Smooth muscle cell (in vitro differentiated cells): ENCODE data around the gene ROMO1. TPM values are rescaled to one million over a fixed set of nuclear protein-coding genes. Genes with fewer than 3 reads are reported as not detected.
"Not testable (repeated sequence)": the region's sequence is repeated elsewhere in the genome, so short reads cannot be mapped to it uniquely, and the experiment has no call there.

Source experiments
- DNase-seq: peaks from one replicate; lab custom pipeline; 2025; ENCODE audit not compliant: unreplicated experiment; lab: John Stamatoyannopoulos, UW
- H2AFZ ChIP-seq: fragments of 200-600 bp; sonication (generic); 2 replicates; pipeline ENCODE4 v1.6.0; 2016; ENCODE audit warnings: antibody characterized with exemption, low read depth, mild to moderate bottlenecking
- H3F3A ChIP-seq: fragments of 200-600 bp; sonication (generic); 2 replicates; pipeline ENCODE4 v1.6.0; 2017; ENCODE audit warnings: antibody characterized with exemption, low read depth
- H3K27ac ChIP-seq: fragments of 200-600 bp; sonication (generic); 2 replicates; pipeline ENCODE4 v1.5.1; 2016; ENCODE audit warnings: low read depth, mild to moderate bottlenecking
- H3K27me3 ChIP-seq: fragments of 200-600 bp; sonication (generic); 2 replicates; pipeline ENCODE4 v1.6.1; 2016; ENCODE audit warnings: low read depth, mild to moderate bottlenecking
- H3K36me3 ChIP-seq: fragments of 200-600 bp; sonication (generic); 2 replicates; pipeline ENCODE4 v1.5.1; 2016; ENCODE audit warnings: low read depth
- H3K4me1 ChIP-seq: fragments of 200-600 bp; sonication (generic); 2 replicates; pipeline ENCODE4 v1.5.1; 2016; ENCODE audit warnings: low read depth
- H3K4me2 ChIP-seq: fragments of 200-600 bp; sonication (generic); 2 replicates; pipeline ENCODE4 v1.6.0; 2016; ENCODE audit warnings: mild to moderate bottlenecking
- H3K4me3 ChIP-seq: fragments of 200-600 bp; sonication (generic); 2 replicates; pipeline ENCODE4 v1.5.1; 2016; ENCODE audit warnings: mild to moderate bottlenecking
- H3K79me2 ChIP-seq: fragments of 200-600 bp; sonication (generic); 2 replicates; pipeline ENCODE4 v1.6.0; 2016; ENCODE audit warnings: low read depth, mild to moderate bottlenecking
- H3K9ac ChIP-seq: fragments of 200-600 bp; sonication (generic); 2 replicates; pipeline ENCODE4 v1.6.0; 2016; ENCODE audit warnings: low read depth
- H3K9me3 ChIP-seq: fragments of 200-600 bp; sonication (generic); replicated peaks from 2 replicates; pipeline ENCODE4 v1.5.1; 2016; ENCODE audit warnings: low read depth
- H4K20me1 ChIP-seq: fragments of 200-600 bp; sonication (generic); 2 replicates; pipeline ENCODE4 v1.6.0; 2016; ENCODE audit warnings: low read depth
- WGBS: methylation state at CpG from one replicate; pipeline ENCODE4 v1.1.7; 2016; ENCODE audit warnings: low lambda C conversion rate; 5-methylcytosine and 5-hydroxymethylcytosine counted together
- polyA plus RNA-seq: library from polyadenylated mRNA; unstranded; fragments of >200 nt; fragmentation: Nextera tagmentation; extraction: Ambion mirVana; gene quantifications from 2 replicates; pipeline ENCODE4 v1.2.1, GENCODE V29; 2016
- total RNA-seq: library from RNA; depleted of rRNA; stranded (reverse); fragments of >200 nt; gene quantifications from 2 replicates; pipeline ENCODE4 v1.2.3, GENCODE V29; 2014
- TF ChIP-seq, protein P1 (sequence below): fragments of 200-600 bp; sonication (generic); IDR thresholded peaks from 2 replicates; pipeline ENCODE4 v1.5.1; 2017; ENCODE audit warnings: borderline replicate concordance, mild to moderate bottlenecking, antibody characterized with exemption; ENCODE audit not compliant: insufficient read depth, poor library complexity, severe bottlenecking

The ROMO1 gene
- total and polyA plus RNA-seq, 2 experiments from 2014 or later: 523 to 694 TPM

DNA sequence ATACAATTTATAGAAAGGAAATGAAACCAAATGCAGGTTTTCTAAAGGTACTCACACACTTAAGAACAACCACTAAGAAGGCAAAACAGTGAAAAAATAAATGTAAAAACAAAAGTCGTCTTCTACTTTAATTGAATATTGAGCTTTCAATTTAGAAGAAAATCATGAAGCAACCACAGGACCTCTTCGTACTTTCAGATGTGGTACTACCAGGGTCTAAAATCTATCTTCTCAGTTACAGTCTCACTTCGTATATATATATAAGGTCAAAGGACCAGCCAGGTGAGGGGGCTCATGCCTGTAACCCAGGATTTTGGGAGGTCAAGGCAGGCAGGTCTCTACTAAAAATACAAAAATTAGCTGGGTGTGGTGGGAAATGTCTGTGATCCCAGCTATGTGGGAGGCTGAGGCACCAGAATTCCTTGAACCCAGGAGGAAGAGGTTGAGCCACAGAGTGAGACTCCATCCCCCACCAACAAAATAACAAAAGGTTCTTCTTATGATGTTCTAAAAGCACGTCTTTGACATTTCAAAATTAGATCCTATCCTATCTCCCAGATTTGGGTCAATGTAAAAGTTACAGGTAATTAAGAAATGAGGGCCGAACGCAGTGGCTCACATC lies 12.5 kb downstream of the ROMO1 start:
- H4K20me1 ChIP-seq: peaks cover 100% of the 10 kb centered on the region
- H2AFZ ChIP-seq: no peak overlapping the region
- no peak overlapping the region for H3K9ac ChIP-seq
- no peak overlapping the region for H3K4me2 ChIP-seq
- H3K27me3 ChIP-seq: no peaks in the 10 kb centered on the region
- TF ChIP-seq, protein P1, sequence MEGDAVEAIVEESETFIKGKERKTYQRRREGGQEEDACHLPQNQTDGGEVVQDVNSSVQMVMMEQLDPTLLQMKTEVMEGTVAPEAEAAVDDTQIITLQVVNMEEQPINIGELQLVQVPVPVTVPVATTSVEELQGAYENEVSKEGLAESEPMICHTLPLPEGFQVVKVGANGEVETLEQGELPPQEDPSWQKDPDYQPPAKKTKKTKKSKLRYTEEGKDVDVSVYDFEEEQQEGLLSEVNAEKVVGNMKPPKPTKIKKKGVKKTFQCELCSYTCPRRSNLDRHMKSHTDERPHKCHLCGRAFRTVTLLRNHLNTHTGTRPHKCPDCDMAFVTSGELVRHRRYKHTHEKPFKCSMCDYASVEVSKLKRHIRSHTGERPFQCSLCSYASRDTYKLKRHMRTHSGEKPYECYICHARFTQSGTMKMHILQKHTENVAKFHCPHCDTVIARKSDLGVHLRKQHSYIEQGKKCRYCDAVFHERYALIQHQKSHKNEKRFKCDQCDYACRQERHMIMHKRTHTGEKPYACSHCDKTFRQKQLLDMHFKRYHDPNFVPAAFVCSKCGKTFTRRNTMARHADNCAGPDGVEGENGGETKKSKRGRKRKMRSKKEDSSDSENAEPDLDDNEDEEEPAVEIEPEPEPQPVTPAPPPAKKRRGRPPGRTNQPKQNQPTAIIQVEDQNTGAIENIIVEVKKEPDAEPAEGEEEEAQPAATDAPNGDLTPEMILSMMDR: no peak
- H3K4me3 ChIP-seq: no peak overlapping the region
- H3K79me2 ChIP-seq: peaks cover 97% of the 10 kb centered on the region
- peaks cover 73% of the 10 kb centered on the region for H3F3A ChIP-seq
- peaks cover 58% of the 10 kb centered on the region for H3K36me3 ChIP-seq
- H3K9me3 ChIP-seq: no peaks in the 10 kb centered on the region
- H3K27ac ChIP-seq: peak overlapping the region; percentile 47
- no peak for DNase-seq
- WGBS: 92% methylated on average over 6 of the region's 6 CpGs
- no peaks in the 10 kb centered on the region for H3K4me1 ChIP-seq

DNA sequence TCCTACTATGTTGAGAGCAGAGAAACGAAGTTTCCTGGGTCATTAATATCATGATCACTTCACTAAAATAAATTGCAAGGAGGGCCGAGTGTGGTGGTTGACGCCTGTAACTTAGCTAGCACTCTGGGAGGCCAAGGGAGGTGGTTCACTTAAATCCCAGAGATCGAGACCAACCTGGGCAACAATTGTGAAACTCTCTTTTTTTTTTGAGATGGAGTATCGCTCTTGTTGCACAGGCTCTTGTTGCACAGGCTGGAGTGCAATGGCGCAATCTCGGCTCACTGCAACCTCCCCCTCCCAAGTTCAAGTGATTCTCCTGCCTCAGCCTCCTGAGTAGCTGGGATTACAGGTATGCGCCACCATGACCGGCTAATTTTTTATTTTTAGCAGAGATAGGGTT lies 13.9 kb downstream of the ROMO1 start:
- Histone ChIP-seq H3K27ac (peak overlapping the region; percentile 9), H3K36me3 (peaks cover 69% of the 10 kb centered on the region)

DNA sequence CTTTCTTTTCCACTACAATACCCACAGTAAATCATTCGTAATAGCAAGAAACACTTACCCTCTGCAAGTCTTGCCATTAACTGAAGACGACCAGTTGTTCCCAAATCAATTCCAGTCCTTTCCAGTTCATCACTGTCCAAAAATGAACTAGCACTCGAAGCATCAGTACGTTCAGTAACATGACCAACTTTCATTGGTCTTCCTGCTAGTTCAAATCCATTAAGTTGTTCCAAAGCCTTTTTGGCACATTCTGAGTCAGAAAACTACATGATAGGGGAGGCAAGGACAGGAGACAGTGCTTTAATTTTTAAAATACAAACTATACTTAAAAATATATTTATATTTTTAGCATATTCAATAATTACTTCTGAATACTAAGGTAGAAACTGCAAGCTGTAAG lies 14.9 kb downstream of the ROMO1 start:
- H3K27ac ChIP-seq: peak overlapping the region; percentile 1
- no peak overlapping the region for H3K4me2 ChIP-seq
- no peaks in the 10 kb centered on the region for H3K4me1 ChIP-seq
- peaks cover 69% of the 10 kb centered on the region for H3F3A ChIP-seq
- H3K9me3 ChIP-seq: no peaks in the 10 kb centered on the region
- no peak overlapping the region for H3K9ac ChIP-seq
- WGBS: 91% methylated on average over 4 of the region's 4 CpGs
- H3K4me3 ChIP-seq: no peak overlapping the region
- H2AFZ ChIP-seq: no peak overlapping the region
- DNase-seq: no peak
- TF ChIP-seq, protein P1: no peak
- H3K79me2 ChIP-seq: peaks cover 99% of the 10 kb centered on the region
- H4K20me1 ChIP-seq: peaks cover 100% of the 10 kb centered on the region
- H3K36me3 ChIP-seq: peaks cover 62% of the 10 kb centered on the region
- H3K27me3 ChIP-seq: no peaks in the 10 kb centered on the region

More for the DNA sequence above, 13.9 kb downstream of the ROMO1 start:
- H4K20me1 ChIP-seq: peaks cover 100% of the 10 kb centered on the region
- not testable (repeated sequence) for H3K4me2 ChIP-seq, DNase-seq, H3K4me1 ChIP-seq, H2AFZ ChIP-seq, H3K27me3 ChIP-seq, H3K9me3 ChIP-seq, H3K9ac ChIP-seq, H3K4me3 ChIP-seq
- peaks cover 69% of the 10 kb centered on the region for H3F3A ChIP-seq
- H3K79me2 ChIP-seq: peaks cover 99% of the 10 kb centered on the region
- WGBS: 95% methylated on average over 9 of the region's 9 CpGs

DNA sequence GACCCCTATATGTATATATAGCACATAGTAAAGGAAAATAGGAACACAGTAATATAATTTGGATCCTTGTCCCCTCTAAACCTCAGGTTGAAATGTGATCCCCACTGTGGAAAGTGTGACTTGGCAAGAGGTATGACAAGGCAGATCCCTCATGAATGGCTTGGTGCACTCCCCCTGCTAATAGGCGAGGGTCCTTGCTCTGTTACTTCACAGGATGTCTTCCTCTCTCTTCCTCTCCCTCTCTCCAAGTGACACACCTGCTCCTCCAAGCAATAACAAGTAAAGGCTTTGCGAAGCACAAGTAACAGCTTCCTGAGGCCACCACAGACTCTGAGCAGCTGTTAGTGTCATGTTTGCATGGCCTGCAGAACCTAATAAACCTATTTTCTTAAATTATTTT lies 16.4 kb downstream of the ROMO1 start:
- H3K4me2 ChIP-seq: no peak overlapping the region
- H3F3A ChIP-seq: peaks cover 75% of the 10 kb centered on the region
- H3K27me3 ChIP-seq: no peaks in the 10 kb centered on the region
- H3K4me3 ChIP-seq: no peak overlapping the region
- no peak for DNase-seq
- H4K20me1 ChIP-seq: peaks cover 100% of the 10 kb centered on the region
- H2AFZ ChIP-seq: no peak overlapping the region
- H3K79me2 ChIP-seq: peaks cover 99% of the 10 kb centered on the region
- WGBS: 100% methylated on average over 2 of the region's 2 CpGs
- no peaks in the 10 kb centered on the region for H3K4me1 ChIP-seq
- no peaks in the 10 kb centered on the region for H3K9me3 ChIP-seq
- H3K36me3 ChIP-seq: peaks cover 64% of the 10 kb centered on the region
- H3K9ac ChIP-seq: no peak overlapping the region
- TF ChIP-seq, protein P1: no peak
- peak overlapping the region; percentile 52 for H3K27ac ChIP-seq
